Activated CD4-positive, alpha-beta T cell treated with anti-CD3 and anti-CD28 coated beads, Interleukin-2, amount 50 U/mL, for 4 hours (primary cell): ENCODE measurements around the gene CD28.
"Not testable (repeated sequence)": the region's sequence is repeated elsewhere in the genome, so short reads cannot be mapped to it uniquely, and the experiment has no call there.

Experiments
- DNase-seq, 2 experiments: peaks; one replicate each; pipeline ENCODE4 v3.0.0-alpha.2; 2020

The CD28 gene

DNA sequence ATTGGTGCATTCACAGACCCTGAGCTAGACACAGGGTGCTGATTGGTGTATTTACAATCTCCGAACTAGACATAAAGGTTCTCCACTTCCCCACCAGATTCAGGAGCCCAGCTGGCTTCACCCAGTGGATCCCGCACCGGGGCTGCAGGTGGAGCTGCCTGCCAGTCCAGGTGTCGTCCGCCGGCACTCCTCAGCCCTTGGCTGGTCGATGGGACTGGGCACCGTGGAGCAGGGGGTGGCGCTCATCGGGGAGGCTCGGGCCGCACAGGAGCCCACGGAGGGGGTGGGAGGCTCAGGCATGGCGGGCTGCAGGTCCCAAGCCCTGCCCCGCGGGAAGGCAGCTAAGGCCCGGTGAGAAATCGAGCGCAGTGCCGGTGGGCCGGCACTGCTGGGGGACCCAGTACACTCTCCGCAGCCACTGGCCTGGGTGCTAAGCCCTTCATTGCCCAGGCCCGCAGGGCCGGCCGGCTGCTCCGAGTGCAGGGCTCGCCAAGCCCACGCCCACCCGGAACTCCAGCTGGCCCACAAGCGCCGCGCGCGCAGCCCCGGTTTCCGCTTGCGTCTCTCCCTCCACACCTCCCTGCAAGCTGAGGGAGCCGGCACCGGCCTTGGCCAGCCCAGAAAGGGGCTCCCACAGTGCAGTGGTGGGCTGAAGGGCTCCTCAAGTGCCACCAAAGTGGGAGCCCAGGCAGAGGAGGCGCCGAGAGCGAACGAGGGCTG, 79.1 kb downstream of the CD28 start:
- not testable (repeated sequence) for DNase-seq

GRCh38 chr2:203786549-203787351, 80.3 kb downstream of the CD28 start:
- DNase-seq, result no peak

GRCh38 chr2:203787979-203788378, 81.5 kb downstream of the CD28 start:
- no peak for DNase-seq
